Measurements from ENCODE around the gene RTRAF.
A peak's percentile ranks its signal among the peaks of the same experiment; 100 is the strongest.

The RTRAF gene

DNA sequence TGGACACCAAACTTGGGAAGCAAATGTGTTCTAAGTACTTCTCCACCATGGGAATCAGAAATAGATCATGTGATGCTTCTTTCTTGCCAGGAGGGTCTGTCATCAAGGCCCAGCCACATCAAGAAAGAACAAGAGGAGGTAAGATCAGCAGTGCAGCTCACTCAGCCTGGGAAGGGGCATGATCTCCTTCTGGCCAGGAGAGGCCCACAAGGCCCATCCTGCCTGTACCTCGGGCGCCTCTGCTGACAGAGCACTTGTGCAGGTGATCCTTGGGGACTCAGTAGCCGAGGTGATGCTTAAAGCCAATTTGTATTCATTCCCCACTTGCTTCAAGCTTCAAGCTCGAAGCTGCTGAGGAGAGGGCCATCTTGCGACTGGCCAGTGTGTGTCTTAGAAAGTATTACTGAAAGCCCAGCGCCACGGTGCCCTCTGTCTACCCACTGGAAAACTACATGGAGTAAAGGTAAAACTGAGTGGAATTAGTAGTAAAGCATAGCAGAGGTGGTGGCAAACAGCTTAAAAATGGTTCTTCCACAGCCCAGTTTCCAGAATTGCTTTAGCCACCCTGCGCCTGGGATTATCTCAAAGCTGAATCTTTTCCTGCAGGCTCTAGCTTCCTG lies 26.2 kb downstream of the RTRAF start:
- Mint-ChIP-seq H3K9me3 (no peaks in the 10 kb centered on the region), H3K27ac (no peak overlapping the region), H3K27me3 (ENCODE audit: low read depth, poor library complexity) (no peaks in the 10 kb centered on the region), H3K4me3 (no peak overlapping the region), H3K4me1 (peaks cover 24% of the 10 kb centered on the region), H3K36me3 (ENCODE audit: low read depth) (peaks cover 54% of the 10 kb centered on the region)
- DNase-seq: peak; percentile 17
- TF ChIP-seq, protein P1, sequence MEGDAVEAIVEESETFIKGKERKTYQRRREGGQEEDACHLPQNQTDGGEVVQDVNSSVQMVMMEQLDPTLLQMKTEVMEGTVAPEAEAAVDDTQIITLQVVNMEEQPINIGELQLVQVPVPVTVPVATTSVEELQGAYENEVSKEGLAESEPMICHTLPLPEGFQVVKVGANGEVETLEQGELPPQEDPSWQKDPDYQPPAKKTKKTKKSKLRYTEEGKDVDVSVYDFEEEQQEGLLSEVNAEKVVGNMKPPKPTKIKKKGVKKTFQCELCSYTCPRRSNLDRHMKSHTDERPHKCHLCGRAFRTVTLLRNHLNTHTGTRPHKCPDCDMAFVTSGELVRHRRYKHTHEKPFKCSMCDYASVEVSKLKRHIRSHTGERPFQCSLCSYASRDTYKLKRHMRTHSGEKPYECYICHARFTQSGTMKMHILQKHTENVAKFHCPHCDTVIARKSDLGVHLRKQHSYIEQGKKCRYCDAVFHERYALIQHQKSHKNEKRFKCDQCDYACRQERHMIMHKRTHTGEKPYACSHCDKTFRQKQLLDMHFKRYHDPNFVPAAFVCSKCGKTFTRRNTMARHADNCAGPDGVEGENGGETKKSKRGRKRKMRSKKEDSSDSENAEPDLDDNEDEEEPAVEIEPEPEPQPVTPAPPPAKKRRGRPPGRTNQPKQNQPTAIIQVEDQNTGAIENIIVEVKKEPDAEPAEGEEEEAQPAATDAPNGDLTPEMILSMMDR (IDR thresholded peaks at IDR 0.05): no peak

DNA sequence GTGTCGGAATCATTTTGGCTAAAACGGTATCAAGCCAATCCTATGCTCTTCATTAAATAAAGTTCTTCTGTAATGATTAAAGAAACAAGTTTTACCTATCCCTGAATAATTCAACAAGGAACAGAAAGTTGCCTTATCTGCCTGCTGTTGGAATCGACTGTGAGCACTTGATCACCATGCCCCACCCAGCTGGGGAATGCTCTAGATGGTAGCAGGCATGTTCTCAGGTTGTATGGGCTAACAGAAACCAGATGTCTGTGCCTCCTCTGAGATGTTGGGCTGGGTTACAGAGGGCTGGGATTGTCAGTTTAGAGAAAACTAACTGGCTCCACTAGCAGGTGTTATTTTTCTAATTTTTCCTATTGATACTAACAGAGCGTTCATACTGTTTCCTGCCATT lies 28.9 kb downstream of the RTRAF start:
- TF ChIP-seq, protein P1 (IDR thresholded peaks at IDR 0.05): no peak
- Mint-ChIP-seq H3K4me3 (no peak overlapping the region), H3K27ac (no peak overlapping the region), H3K36me3 (ENCODE audit: low read depth) (peaks cover 50% of the 10 kb centered on the region), H3K9me3 (no peaks in the 10 kb centered on the region), H3K27me3 (ENCODE audit: low read depth, poor library complexity) (no peaks in the 10 kb centered on the region), H3K4me1 (peaks cover 18% of the 10 kb centered on the region)
- DNase-seq: no peak

DNA sequence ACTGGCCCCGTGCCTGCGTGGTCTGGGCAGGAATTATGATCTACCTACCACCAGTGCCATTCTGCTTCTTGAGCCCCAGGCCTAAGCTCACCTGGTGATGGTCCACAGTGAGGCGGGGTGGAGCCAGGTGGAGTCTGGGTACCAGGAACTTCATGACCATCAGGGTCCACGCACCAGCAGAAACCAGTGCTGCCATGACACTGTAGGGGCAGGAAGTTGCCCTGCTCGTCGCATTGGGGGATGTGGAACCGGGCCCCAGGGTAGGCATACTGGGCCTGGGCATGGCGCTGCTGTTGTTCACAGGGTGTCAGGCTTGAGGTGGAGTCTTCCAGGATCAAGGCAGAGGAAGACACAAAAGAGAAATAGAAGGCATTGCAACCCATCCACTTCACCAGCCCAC lies 29.6 kb downstream of the RTRAF start:
- Mint-ChIP-seq H3K27ac (no peak overlapping the region), H3K9me3 (no peaks in the 10 kb centered on the region), H3K27me3 (ENCODE audit: low read depth, poor library complexity) (no peaks in the 10 kb centered on the region), H3K36me3 (ENCODE audit: low read depth) (peaks cover 57% of the 10 kb centered on the region), H3K4me1 (peaks cover 14% of the 10 kb centered on the region), H3K4me3 (no peak overlapping the region)
- TF ChIP-seq, protein P1 (IDR thresholded peaks at IDR 0.05): no peak
- DNase-seq: no peak

DNA sequence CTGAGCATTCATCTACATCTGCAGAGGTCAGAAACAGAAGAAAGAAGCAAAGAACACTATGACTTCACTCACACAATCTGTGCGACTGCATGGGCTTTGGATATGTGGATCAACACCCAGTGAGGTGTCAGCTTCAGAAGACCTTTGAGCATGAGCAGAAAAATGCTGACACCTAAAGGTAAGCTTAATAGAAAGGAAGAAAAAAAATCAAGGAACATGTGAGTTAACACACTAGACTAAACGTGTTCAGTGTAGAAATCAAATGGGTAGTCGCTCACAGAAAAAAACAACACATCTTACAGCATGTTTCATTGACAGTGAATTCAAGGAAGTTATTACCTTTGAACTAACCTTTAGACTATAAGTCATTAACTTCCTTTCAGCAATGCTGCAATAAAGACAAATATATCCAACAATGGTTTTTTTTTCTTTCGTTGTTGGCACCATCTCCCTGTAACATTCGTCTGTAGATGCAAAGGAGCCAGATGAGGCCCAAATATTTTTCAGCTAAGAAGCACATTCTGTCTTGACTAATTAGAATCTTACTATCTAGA lies 30.9 kb downstream of the RTRAF start:
- no peak for DNase-seq
- Mint-ChIP-seq H3K27ac (no peak overlapping the region), H3K36me3 (ENCODE audit: low read depth) (peaks cover 59% of the 10 kb centered on the region), H3K4me1 (peaks cover 2% of the 10 kb centered on the region), H3K4me3 (no peak overlapping the region), H3K27me3 (ENCODE audit: low read depth, poor library complexity) (no peaks in the 10 kb centered on the region), H3K9me3 (no peaks in the 10 kb centered on the region)
- TF ChIP-seq, protein P1 (IDR thresholded peaks at IDR 0.05): no peak

DNA sequence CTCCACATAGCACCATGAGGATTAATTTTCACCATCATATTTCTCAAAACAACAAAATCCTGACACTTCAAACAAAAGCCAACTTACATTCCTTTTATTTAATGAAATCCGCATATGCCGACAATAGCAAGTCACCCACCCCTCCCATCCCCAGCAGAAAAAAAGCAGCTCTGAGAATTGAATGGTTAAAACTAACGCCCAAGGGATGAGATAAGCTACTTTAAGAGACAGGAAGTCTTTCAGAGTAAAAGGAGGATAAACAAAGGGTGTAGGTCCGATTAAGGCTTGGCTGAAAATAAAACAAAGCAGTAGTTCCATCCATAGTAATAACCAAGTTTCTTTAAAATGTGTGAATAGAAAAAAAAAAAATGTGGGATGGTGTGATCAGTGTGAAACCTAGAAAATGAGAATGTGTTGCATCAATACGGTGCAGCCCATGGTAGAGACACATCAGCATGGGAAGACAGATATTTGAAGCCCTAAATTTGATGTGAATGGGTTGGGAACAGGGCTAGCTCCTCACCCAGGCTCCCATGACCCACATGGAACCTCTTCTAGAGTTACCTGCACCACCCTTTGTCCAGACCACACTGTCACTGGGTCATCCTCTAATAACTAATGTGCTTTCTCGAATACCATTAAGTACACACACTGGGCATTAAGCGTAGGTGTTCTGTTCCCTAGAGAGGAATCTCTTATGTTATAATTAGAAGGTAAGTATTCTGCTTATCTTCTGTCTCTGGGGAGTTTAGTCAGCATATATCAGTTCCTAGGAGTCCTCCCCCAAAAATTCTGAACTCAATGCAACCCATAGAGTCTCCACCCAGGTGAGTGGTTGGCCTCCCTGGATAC lies 31.7 kb downstream of the RTRAF start:
- no peak for DNase-seq
- TF ChIP-seq, protein P1 (IDR thresholded peaks at IDR 0.05): no peak
- H3K4me1 Mint-ChIP-seq: no peaks in the 10 kb centered on the region
- H3K4me3 Mint-ChIP-seq: no peak overlapping the region
- H3K27me3 Mint-ChIP-seq (ENCODE audit: low read depth, poor library complexity): no peaks in the 10 kb centered on the region
- H3K9me3 Mint-ChIP-seq: no peaks in the 10 kb centered on the region
- no peak overlapping the region for H3K27ac Mint-ChIP-seq
- H3K36me3 Mint-ChIP-seq (ENCODE audit: low read depth): peaks cover 63% of the 10 kb centered on the region
